GM21367 (cell line): ENCODE results near the gene ARNT2.

Experiments used
- ATAC-seq: cut with Tn5 transposase; IDR thresholded peaks from one replicate; pipeline ENCODE4 v1.9.1; 2021; ENCODE audit not compliant: unreplicated experiment

Gene ARNT2

DNA sequence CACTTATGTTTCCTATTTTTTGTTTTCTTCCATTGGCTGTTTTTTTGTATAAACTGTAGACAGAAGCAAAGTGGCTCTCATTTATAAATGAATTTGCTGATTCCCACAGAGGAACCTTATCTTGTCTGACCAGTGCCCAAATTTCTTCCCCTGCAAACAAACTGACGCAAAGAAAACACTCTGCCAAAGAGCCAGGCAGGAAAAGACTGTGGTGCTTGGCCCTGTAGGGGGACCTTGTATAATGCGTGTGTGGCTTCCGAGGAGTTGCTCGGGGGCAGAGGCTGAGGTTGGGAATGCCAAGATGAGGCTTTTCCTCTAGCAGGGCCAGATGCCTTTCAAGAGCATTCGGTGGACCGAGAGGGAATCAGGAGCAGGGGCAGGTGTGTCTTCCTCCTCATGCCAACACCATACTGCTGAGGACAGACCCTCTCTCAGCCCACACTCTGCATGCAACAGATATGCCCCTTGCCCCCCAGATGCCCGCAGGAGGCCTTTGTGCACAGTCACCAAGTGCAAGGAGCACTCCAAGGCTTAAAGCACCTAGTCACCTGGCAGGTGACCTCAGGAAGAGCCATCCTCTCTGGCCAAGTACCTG is 186.7 kb downstream of the ARNT2 start:
- no peak for ATAC-seq

DNA sequence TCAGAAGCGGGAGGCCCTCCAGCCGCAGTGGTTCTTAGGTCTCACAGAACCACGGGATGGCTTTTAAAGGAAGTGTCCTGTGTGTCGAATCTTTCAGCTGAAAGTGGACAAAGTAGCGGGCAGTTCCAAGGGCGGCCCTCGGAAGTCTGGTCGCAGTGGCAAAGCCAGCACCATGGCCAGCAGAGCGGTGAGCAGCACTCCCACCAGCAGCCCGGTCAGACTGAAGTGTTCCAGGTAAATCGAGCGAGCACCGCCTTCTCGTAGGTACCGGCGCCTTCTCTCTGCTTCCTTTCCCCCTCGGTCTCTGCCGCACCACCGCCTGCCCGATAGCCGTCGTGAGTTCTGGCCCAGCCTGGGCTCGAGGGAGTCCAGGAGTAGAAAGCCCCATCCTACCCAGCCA is 187.3 kb downstream of the ARNT2 start:
- no peak for ATAC-seq

DNA sequence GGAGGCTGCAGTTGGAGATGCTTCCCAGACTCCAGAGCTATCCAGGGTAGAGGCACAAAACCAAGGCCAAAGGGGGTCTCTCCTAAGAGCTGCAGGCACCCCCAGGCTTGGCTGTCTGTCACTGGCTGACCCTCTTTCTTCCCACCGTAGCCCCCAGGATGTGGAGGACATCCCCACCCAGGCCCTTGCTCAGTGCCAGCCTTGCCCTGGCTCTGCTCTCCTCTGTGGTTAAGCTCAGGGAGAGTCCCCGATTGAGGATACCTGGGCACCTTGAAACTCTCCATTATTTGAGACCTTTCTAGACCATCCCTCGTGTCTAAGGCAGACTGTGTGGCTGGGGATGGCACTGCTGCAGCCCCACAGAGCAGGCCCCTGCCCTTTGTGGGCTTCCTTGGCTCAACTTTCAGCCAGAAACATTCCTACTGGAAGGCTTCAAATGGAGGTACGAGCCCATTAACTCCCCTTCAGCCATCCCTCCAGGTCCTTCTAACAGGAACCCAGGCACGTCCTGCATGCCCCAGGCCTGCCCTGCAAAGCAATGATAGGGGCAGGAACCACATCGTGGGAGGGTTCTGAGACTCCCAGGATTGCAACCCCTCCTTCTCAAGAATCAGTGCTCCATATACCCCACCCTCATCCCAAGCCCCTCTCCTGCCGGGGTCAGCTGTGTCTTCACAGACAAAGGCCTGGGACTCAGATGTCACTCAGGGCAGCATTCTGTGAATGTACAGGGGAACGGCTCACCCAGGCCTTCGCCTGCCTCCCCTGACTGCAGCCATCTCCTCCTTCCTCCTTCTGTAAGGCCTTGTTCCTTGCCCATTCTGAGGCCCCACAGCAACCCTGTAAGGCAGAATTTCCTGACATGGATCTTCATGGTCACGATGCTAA is 188.0 kb downstream of the ARNT2 start:
- ATAC-seq, result no peak

DNA sequence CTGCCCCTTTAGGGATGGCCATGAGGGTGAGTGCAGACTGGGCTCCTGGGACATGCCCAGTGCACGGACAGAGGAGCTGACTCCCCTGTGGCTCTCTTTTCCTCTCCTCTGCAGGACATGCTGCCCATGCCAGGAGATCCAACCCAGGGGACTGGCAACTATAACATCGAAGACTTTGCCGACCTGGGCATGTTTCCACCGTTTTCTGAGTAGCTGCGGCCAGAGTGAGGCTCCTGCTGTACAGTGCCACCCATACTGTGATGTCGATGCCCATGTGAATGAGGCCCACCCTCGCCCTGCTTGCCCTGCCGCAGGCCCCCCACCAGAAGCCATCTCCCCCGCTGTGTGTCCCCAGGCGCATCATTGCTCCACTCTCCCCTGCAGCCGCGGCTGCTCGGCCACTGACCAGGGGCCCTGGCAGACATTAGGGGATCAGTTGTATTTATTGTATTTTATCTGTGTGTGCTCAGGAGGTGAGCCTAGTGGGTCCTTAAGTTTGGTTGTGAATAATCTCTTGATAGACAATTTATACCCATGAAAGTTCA is 189.4 kb downstream of the ARNT2 start:
- ATAC-seq, result no peak

DNA sequence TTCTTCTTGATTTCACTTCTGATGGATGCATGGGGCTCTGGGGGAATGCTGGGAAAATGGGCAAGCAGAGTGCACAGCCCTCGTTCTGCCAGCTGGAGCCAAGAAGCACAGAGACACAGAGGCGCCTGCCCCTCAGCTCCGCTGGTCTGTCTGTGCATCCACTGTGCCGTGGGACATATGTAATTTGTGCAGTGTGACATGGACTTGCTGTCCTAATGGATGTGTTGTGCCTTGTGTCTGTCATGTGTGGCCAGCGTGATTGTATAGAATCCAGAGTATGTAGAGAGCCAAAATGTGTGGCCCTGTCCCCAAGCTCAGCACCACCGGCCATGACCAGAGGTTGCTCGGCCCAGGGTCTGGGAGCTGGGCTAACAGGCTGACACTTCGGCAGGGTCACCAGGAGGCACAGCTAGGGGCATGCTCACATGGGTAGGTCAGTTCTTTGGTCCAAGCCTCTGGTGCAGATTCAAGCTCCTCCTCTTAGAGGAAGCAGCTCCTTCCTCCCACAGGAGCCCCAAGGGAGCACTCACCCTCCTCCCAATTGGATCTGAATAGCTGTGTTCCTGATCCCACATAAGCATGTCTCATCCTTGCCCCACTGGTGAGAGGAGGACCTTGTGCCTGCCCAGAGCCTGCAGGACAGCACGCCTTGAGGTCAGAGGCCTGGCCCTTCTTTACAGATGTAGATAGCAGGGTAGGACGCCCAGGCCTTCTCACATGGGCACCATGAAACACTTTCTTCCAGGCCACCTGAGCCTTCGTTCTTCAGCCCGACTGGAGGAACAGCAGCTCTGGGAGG is 190.1 kb downstream of the ARNT2 start:
- ATAC-seq, result no peak

DNA sequence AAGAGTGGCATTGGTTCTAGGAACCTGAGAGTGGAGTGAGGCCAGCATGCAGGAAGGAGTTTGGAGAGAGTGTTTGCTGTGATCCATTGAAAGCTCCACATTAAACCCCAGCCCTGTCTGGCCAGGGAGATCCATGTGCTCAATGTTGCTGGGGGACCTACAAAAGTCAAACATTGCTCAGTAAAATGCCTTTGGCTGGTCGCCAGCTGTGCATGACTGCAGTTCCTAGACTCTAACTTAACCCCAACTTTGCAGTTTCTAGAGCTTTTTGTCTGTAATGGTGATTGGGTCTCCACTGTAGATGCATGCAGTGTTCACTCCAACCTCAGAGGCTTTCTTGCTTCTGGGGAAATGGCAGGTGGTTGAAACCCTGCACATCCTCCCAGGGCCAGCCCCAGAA is 191.2 kb downstream of the ARNT2 start:
- ATAC-seq, result no peak

DNA sequence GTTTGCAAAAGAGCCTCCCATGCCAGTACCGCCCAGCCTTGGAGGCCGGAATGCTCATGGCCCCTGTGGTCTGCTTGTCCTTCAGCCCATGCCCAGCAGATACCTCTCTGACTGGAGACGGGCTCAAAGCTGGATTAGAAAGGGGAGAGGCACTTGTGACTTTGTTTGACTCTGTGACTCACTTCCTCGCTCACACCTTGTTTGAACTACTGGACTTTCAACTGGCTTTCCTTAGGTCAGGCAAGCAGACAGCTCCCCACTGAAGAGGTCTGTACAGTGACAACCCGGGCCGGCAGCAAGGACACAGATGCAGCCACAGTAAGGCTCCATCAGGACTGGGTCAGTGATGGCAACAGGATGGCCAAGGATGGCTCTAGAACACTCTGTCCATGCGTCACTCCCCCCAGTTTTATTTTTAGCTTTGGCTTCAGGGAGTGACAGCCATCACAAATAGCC is 192.4 kb downstream of the ARNT2 start:
- ATAC-seq, result no peak

DNA sequence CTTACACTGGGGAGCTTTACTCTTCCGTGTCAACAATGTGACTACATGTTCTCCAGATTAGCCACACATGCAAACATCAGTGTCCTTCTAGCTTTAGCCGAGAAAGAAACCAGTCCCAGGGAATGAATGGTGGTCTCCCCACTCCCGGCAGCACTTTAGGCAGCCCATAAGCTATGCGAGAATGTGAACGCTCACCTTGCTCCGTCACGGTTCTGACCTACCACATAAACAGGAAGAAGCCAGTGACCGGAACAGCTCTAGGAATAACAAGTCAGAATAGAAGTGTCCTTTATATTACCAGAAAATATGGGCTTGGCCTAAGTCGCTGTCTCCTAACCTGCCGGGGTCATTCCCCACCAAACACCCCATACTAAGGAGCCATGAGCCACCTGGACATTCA is 192.9 kb downstream of the ARNT2 start:
- no peak for ATAC-seq

DNA sequence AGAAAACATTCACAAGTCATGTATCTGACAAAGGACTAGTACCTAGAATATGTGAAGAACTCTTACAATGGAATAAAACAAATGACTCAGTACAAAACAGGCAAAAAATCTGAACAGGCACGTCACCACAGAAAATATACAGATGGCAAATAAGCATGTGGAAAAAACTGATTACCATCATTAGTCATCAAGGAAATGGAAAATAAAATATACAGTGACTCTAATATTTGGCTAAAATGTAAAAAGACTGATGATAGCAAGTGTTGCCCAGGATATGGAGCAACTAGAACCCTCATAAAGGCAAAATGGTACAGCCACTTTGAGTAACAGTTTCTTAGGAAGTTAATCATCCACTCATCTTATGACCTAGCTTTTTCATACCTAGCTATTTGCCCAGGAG is 195.2 kb downstream of the ARNT2 start:
- no peak for ATAC-seq

DNA sequence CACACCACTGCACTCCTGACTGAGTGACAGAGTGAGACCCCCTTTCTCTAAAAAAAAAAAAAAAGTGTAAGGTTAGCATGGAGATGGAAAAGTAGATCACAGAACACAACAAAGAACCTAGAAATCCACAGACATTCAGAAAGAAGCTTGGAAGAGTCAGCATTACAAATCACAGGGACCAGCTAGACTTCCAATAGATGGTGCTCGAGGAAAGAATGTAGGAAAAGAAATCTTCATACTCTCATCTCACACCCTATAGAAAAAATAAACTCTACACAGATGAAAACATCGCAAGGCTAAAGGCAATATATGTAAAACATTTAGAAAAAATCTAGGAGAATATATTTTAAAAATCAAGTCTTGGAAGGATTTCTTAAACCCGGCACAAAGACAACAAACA is 196.4 kb downstream of the ARNT2 start:
- ATAC-seq, result no peak

DNA sequence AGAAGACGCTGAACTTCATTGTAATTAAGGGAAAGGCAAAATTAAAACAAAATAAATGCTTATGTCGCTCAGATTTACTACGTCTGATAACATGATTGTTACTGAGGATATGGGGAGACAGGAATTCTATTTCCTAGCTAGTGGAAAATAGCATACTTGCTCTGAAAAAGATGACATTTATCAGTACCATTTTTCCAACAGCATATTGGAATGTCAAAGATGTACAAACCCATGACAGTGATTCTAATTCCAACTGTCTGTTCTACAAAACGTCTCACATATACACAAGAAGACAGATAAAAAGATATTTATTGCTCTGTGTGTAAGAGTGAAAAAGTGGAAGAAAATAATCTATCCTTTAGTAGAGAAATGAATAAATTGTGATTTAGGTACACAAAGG is 197.1 kb downstream of the ARNT2 start:
- ATAC-seq, result no peak

DNA sequence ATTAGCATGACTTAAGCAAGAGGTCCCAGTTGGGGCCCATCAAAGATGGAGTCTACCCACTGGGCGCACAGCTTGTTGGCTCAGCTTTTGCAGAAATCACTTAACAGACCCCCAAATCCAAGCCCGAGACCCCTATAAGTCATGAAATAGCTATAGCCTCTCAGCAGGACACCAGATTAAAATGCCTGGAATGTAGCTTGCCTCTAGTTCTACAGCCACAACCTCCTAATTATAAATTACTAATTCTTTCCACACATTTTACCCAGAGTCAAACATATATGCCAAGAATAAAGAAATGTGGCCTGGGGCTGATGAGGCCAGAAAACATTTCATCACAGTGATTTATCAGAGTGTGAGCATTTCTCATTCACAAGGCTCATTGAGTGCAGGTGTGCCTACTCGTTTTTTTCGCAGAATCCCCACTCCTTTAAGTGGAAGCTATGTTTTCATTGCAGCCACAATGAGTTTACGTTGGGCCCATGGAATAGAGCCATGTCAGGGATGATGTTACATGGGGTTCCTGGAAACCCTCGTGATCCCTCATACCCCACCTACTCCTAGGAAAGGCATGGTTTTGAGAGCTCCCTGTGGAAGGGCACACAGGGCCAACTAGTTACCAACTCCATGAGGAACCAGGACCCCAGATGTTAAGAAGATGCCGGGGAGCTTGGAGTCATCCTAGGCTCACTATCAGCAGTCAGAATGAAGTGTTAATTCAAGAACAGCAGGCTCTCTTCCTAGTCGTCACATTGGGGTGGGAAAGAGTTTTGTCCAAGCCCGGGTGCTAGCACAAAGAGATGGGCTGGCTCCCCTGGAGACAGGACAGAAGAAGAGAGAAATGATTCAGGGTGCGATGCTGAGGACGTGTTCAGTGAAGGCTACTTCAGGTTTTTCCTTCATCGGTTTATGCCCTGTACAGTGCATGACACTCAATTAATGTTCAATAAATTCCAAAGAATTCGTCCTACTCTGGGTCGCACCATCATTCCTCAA is 200.7 kb downstream of the ARNT2 start:
- ATAC-seq, result no peak

DNA sequence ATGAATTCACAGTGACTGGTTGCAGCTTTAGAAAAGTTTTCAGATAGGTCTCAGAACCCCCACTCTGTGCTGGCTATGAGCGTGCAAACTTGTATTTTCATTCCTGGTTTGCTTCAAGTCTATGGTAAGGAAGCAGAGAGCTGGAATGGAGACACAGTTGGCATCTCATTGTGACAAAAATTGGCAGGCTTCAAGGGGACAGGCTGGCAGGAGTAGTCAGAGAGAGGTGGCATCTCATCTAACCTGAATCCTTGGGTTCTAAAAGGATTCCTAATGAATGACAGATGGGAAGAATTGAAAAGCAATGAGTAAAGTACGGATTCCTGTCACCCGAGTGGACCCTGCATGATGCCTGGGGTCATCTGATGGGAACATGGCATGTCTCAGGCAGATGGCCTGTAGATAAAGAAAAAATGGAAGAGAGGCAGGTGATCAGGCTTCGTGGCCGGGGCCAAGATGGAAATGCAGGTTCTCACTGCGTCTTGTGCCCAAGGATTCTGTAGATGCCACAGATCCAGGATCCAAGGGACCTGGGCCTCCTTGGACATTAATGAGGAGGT is 201.5 kb downstream of the ARNT2 start:
- ATAC-seq, result no peak

DNA sequence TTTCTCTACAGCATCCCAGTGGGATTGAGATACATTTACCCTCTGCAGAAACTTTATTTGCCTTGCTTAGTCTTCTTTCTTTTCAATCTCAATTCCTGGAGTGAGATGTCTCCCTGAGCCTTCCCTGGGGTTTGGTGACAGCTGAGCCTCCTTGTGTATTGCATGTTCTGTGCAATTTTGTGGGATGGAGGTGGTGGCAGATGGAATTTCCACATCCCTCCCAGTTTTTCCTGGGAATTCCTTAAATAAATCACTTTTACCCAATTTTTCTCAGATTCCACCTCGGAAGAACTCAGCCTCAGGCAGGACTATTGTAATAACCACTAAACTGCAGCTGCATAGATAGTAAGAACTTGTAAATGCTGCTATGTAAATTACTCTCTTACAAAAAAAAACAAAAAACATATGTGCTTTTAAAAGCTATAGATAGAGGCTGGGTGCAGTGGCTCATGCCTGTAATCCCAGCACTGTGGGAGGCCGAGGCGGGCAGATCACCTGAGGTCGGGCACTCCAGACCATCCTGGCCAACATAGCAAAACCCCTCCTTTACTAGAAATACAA is 202.4 kb downstream of the ARNT2 start:
- no peak for ATAC-seq

DNA sequence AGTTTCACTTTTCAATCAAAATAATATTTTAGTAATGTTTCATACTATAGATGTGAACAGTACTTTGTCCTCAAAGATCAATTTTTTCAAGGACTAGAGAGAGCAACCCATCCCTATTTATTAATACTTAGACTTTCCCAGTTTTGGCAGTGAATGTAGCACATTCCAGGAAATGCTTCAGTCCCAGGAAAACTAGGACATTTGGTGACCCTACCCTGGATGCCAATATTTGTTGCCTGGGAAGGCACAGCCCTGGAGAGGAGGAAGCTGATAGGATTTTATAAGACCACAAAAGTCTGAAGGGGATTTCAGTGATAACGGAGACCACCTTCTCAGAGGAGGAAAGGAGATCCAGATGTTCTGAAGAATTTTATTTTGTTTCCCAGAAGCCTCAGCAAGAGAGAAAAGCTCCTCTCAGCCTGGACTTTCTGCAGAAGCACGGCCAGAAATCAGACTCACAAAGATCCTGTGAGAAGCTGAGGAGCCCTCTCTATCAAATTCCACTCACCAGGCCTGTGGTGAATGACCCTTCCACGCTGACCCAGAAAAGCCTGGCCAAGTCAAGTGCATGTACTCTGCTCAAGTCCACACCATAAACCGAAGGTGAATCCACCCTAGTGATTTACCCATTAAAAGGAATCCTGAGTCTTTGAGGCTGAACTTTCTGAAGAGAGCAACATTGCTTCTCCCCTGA is 203.3 kb downstream of the ARNT2 start:
- no peak for ATAC-seq

DNA sequence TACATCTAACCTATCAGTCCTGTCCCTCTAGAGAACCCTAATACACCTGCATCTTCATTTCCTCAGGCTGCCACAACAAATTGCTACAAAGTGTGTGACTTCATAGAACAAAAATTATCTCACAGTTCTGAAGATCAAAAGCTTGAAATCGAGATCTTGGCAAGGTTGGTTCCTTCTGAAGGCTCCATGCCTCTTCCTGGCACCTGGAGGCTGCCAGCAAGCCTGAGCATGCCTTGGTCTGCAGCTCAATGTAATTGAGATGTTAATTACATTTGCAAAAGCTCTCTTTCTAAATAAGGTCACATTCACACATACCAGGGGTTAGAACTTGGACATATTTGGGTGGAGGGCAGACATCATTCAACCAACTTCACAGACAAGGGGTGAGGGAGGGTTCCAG is 204.5 kb downstream of the ARNT2 start:
- no peak for ATAC-seq

DNA sequence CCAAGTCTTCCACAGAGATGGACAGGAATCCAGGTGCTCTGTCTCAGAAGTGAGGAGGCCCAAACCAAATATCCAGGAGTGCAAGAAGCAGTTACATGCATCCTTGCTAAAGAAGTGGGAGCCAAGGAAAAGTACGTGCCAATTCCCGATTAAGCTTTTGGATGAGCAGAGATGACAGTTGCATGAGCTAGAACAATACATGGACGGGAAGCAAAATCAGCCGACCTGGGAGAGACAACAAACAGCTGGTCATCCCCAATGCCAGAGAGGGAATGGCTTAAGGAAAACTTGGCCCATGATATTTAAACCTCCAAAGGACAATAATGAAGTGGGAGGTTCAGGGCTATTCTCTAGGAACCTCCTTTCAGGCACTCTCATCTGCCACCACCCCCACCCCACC is 204.9 kb downstream of the ARNT2 start:
- ATAC-seq, result no peak

DNA sequence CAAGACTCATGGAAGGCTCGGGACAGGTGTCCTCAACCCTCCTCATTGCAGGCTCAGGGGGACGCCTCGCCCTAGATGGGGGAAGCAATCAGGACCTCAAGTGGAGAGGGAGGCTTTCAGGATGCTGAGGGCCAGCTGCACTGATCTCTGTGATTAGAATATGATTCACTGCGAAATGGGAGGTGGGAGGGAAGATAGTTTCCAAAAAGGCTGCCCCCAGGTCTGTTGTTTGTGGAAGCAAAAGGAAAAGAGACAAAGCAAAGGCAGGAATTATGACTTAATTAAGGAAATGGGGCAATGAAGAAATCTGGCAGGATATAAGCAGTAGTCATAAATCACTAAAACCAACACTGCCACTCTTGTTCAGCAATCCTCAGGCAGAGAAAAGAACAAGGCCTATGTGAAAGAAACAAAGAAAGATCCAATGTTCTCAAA is 205.3 kb downstream of the ARNT2 start:
- ATAC-seq, result no peak

DNA sequence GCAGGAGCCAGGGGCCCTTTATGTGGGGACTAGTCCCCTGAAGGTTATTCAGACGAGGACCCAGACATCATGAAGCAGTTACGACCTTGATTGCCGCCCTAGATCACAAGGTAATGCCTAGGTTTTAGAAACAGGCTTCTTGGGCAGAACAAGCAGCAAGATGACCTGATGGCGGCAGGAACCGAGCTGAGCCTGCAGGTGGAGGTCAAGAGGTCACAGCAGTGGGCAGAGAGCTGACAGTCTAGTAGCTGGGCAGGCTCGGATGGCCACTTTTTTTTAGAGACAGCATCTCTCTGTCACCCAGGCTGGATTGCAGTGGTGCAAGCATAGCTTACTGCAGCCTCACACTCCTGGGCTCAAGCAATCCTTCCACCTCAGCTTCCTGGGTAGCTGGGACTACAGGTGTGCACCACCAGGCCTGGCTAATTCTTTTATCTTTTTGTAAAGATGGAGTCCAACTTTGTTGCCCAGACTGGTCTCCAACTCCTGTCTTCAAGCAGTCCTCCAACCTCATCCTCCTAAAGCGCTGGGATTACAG is 207.4 kb downstream of the ARNT2 start:
- ATAC-seq, result no peak
